ENCODE measurements around the gene GLT6D1. TPM values are rescaled to one million over a fixed set of nuclear protein-coding genes. Genes with fewer than 3 reads are reported as not detected.
A peak's percentile ranks its signal among the peaks of the same experiment; 100 is the strongest.

Gene GLT6D1
- total and polyA plus RNA-seq, 5 donors from 2014 or later: not detected

- no peaks in the 10 kb centered on the region for H3K27me3 Mint-ChIP-seq
- no peak overlapping the region for H3K27ac Mint-ChIP-seq
- no peaks in the 10 kb centered on the region for H3K4me1 Mint-ChIP-seq
- H3K9me3 Mint-ChIP-seq: peaks cover 0 to 2% (median 0%) of the 10 kb centered on the region in 7 donors
- H3K36me3 ChIP-seq (ENCODE audit: control insufficient read depth, insufficient read depth, low read length): no peaks in the 10 kb centered on the region
- no peak for DNase-seq
- no peaks in the 10 kb centered on the region for H3K27me3 ChIP-seq (ENCODE audit: control insufficient read depth, insufficient read depth, low read length)
- H3K36me3 Mint-ChIP-seq: no peaks in the 10 kb centered on the region
- H3K9me3 ChIP-seq (ENCODE audit: control insufficient read depth in 2 of 2, low read length in 2 of 2): no peaks in the 10 kb centered on the region
- H3K4me3 Mint-ChIP-seq: no peak overlapping the region
- no peak for ATAC-seq (ENCODE audit: low read depth in 2 of 2)
- H3K27ac ChIP-seq (ENCODE audit: insufficient read depth, low read length, poor library complexity, severe bottlenecking): no peak overlapping the region
- H3K4me3 ChIP-seq (ENCODE audit: low read depth, low read length): no peak overlapping the region
- no peaks in the 10 kb centered on the region for H3K4me1 ChIP-seq (ENCODE audit: control insufficient read depth, insufficient read depth, low read length, poor library complexity, severe bottlenecking)
Measured at GRCh38 chr9:135664801-135665794, 25.8 kb upstream of the GLT6D1 start.

GRCh38 chr9:135664266-135664665 lies 24.9 kb upstream of the GLT6D1 start:
- no peaks in the 10 kb centered on the region for H3K36me3 Mint-ChIP-seq
- peaks cover 0 to 2% (median 0%) of the 10 kb centered on the region in 7 donors for H3K9me3 Mint-ChIP-seq
- no peak overlapping the region for H3K27ac Mint-ChIP-seq
- Histone ChIP-seq H3K27me3 (ENCODE audit: control insufficient read depth, insufficient read depth, low read length) (no peaks in the 10 kb centered on the region), H3K9me3 (ENCODE audit: control insufficient read depth in 2 of 2, low read length in 2 of 2) (no peaks in the 10 kb centered on the region), H3K4me1 (ENCODE audit: control insufficient read depth, insufficient read depth, low read length, poor library complexity, severe bottlenecking) (no peaks in the 10 kb centered on the region), H3K36me3 (ENCODE audit: control insufficient read depth, insufficient read depth, low read length) (no peaks in the 10 kb centered on the region), H3K27ac (ENCODE audit: insufficient read depth, low read length, poor library complexity, severe bottlenecking) (no peak overlapping the region), H3K4me3 (ENCODE audit: low read depth, low read length) (no peak overlapping the region)
- H3K4me1 Mint-ChIP-seq: no peaks in the 10 kb centered on the region
- no peak for DNase-seq
- H3K27me3 Mint-ChIP-seq: no peaks in the 10 kb centered on the region
- no peak overlapping the region for H3K4me3 Mint-ChIP-seq
- ATAC-seq (ENCODE audit: low read depth in 2 of 2): no peak

GRCh38 chr9:135663857-135664256 lies 24.5 kb upstream of the GLT6D1 start:
- no peak overlapping the region for H3K27ac Mint-ChIP-seq

GRCh38 chr9:135663451-135663770 lies 24.1 kb upstream of the GLT6D1 start:
- H3K36me3 ChIP-seq (ENCODE audit: control insufficient read depth, insufficient read depth, low read length): no peaks in the 10 kb centered on the region
- DNase-seq (no peak), ATAC-seq (ENCODE audit: low read depth in 2 of 2) (no peak)
- no peak overlapping the region for H3K4me3 Mint-ChIP-seq
- H3K4me1 Mint-ChIP-seq: no peaks in the 10 kb centered on the region
- no peaks in the 10 kb centered on the region for H3K27me3 ChIP-seq (ENCODE audit: control insufficient read depth, insufficient read depth, low read length)
- H3K36me3 Mint-ChIP-seq: no peaks in the 10 kb centered on the region
- H3K9me3 ChIP-seq (ENCODE audit: control insufficient read depth in 2 of 2, low read length in 2 of 2): no peaks in the 10 kb centered on the region
- no peak overlapping the region for H3K4me3 ChIP-seq (ENCODE audit: low read depth, low read length)
- no peaks in the 10 kb centered on the region for H3K4me1 ChIP-seq (ENCODE audit: control insufficient read depth, insufficient read depth, low read length, poor library complexity, severe bottlenecking)
- peak overlapping the region in 1 of 3 donors; percentile 66 for H3K27ac Mint-ChIP-seq
- no peak overlapping the region for H3K27ac ChIP-seq (ENCODE audit: insufficient read depth, low read length, poor library complexity, severe bottlenecking)
- H3K27me3 Mint-ChIP-seq: no peaks in the 10 kb centered on the region
- H3K9me3 Mint-ChIP-seq: no peaks in the 10 kb centered on the region

More at GRCh38 chr9:135663857-135664256, 24.5 kb upstream of the GLT6D1 start:
- ATAC-seq (ENCODE audit: low read depth in 2 of 2) (no peak), DNase-seq (no peak)
- H3K4me3 ChIP-seq (ENCODE audit: low read depth, low read length): no peak overlapping the region
- H3K4me1 Mint-ChIP-seq: no peaks in the 10 kb centered on the region
- no peaks in the 10 kb centered on the region for H3K36me3 Mint-ChIP-seq
- no peaks in the 10 kb centered on the region for H3K27me3 ChIP-seq (ENCODE audit: control insufficient read depth, insufficient read depth, low read length)
- no peaks in the 10 kb centered on the region for H3K9me3 ChIP-seq (ENCODE audit: control insufficient read depth in 2 of 2, low read length in 2 of 2)
- no peaks in the 10 kb centered on the region for H3K4me1 ChIP-seq (ENCODE audit: control insufficient read depth, insufficient read depth, low read length, poor library complexity, severe bottlenecking)
- no peaks in the 10 kb centered on the region for H3K27me3 Mint-ChIP-seq
- H3K9me3 Mint-ChIP-seq: no peaks in the 10 kb centered on the region
- H3K4me3 Mint-ChIP-seq: no peak overlapping the region
- H3K27ac ChIP-seq (ENCODE audit: insufficient read depth, low read length, poor library complexity, severe bottlenecking): no peak overlapping the region
- H3K36me3 ChIP-seq (ENCODE audit: control insufficient read depth, insufficient read depth, low read length): no peaks in the 10 kb centered on the region

- no peaks in the 10 kb centered on the region for H3K4me1 Mint-ChIP-seq
- Histone ChIP-seq H3K9me3 (ENCODE audit: control insufficient read depth in 2 of 2, low read length in 2 of 2) (no peaks in the 10 kb centered on the region), H3K36me3 (ENCODE audit: control insufficient read depth, insufficient read depth, low read length) (no peaks in the 10 kb centered on the region), H3K4me1 (ENCODE audit: control insufficient read depth, insufficient read depth, low read length, poor library complexity, severe bottlenecking) (no peaks in the 10 kb centered on the region), H3K27ac (ENCODE audit: insufficient read depth, low read length, poor library complexity, severe bottlenecking) (no peak within 1 kb of the TSS), H3K27me3 (ENCODE audit: control insufficient read depth, insufficient read depth, low read length) (no peaks in the 10 kb centered on the region), H3K4me3 (ENCODE audit: low read depth, low read length) (no peak within 1 kb of the TSS)
- H3K36me3 Mint-ChIP-seq: no peaks in the 10 kb centered on the region
- H3K27ac Mint-ChIP-seq: peak within 1 kb of the TSS in 1 of 3 donors; percentile 66
- no peak within 1 kb of the TSS for H3K4me3 Mint-ChIP-seq
- no peak for DNase-seq
- H3K9me3 Mint-ChIP-seq: no peaks in the 10 kb centered on the region
- no peaks in the 10 kb centered on the region for H3K27me3 Mint-ChIP-seq
- ATAC-seq (ENCODE audit: low read depth in 2 of 2): no peak
Measured at GRCh38 chr9:135662758-135663450, 23.6 kb upstream of the GLT6D1 start, which contains the start of gene LCN9. LCN9 (plus strand) TSS chr9:135663309; CDS start chr9:135663322, 13 bp downstream.

- Mint-ChIP-seq H3K27ac (no peak overlapping the region), H3K9me3 (peaks cover 0 to 4% (median 0%) of the 10 kb centered on the region in 7 donors), H3K36me3 (no peaks in the 10 kb centered on the region), H3K27me3 (no peaks in the 10 kb centered on the region), H3K4me1 (no peaks in the 10 kb centered on the region), H3K4me3 (no peak overlapping the region)
- H3K4me3 ChIP-seq (ENCODE audit: low read depth, low read length): no peak overlapping the region
- ATAC-seq (ENCODE audit: low read depth in 2 of 2): no peak
- no peaks in the 10 kb centered on the region for H3K4me1 ChIP-seq (ENCODE audit: control insufficient read depth, insufficient read depth, low read length, poor library complexity, severe bottlenecking)
- no peaks in the 10 kb centered on the region for H3K27me3 ChIP-seq (ENCODE audit: control insufficient read depth, insufficient read depth, low read length)
- H3K9me3 ChIP-seq (ENCODE audit: control insufficient read depth in 2 of 2, low read length in 2 of 2): no peaks in the 10 kb centered on the region
- no peaks in the 10 kb centered on the region for H3K36me3 ChIP-seq (ENCODE audit: control insufficient read depth, insufficient read depth, low read length)
- no peak for DNase-seq
- H3K27ac ChIP-seq (ENCODE audit: insufficient read depth, low read length, poor library complexity, severe bottlenecking): no peak overlapping the region
Measured at GRCh38 chr9:135661816-135662560, 22.6 kb upstream of the GLT6D1 start.

- H3K36me3 ChIP-seq (ENCODE audit: control insufficient read depth, insufficient read depth, low read length): no peaks in the 10 kb centered on the region
- H3K27ac Mint-ChIP-seq: no peak overlapping the region
- ATAC-seq (ENCODE audit: low read depth in 2 of 2): no peak
- H3K36me3 Mint-ChIP-seq: no peaks in the 10 kb centered on the region
- no peak overlapping the region for H3K4me3 Mint-ChIP-seq
- H3K9me3 ChIP-seq (ENCODE audit: control insufficient read depth in 2 of 2, low read length in 2 of 2): no peaks in the 10 kb centered on the region
- H3K27me3 ChIP-seq (ENCODE audit: control insufficient read depth, insufficient read depth, low read length): no peaks in the 10 kb centered on the region
- H3K4me1 ChIP-seq (ENCODE audit: control insufficient read depth, insufficient read depth, low read length, poor library complexity, severe bottlenecking): no peaks in the 10 kb centered on the region
- H3K27me3 Mint-ChIP-seq: no peaks in the 10 kb centered on the region
- no peaks in the 10 kb centered on the region for H3K4me1 Mint-ChIP-seq
- H3K27ac ChIP-seq (ENCODE audit: insufficient read depth, low read length, poor library complexity, severe bottlenecking): no peak overlapping the region
- H3K4me3 ChIP-seq (ENCODE audit: low read depth, low read length): no peak overlapping the region
- DNase-seq: no peak
- H3K9me3 Mint-ChIP-seq: peaks cover 0 to 4% (median 0%) of the 10 kb centered on the region in 7 donors
Measured at GRCh38 chr9:135660407-135660806, 21.1 kb upstream of the GLT6D1 start.

Data from CD4-positive, CD25-positive, alpha-beta regulatory T cell (primary cell).